Neuronal stem cell (in vitro differentiated cells): ENCODE measurements around the gene CHST11.

Source experiments
- DNase-seq: peaks from one replicate; pipeline ENCODE4 v3.0.0-alpha.2; 2013; ENCODE audit warnings: low spot score
- H2AFZ ChIP-seq: one replicate; pipeline ENCODE4 v1.6.1; 2013; ENCODE audit warnings: mild to moderate bottlenecking, low read length, inconsistent platforms
- H2AK5ac ChIP-seq: 2 replicates; pipeline ENCODE4 v1.6.1; 2013; ENCODE audit warnings: low read depth, mild to moderate bottlenecking, inconsistent platforms, low read length, moderate library complexity, mixed read lengths
- H2BK120ac ChIP-seq: 2 replicates; pipeline ENCODE4 v1.6.1; 2013; ENCODE audit warnings: low read depth, mild to moderate bottlenecking, inconsistent platforms, low read length, moderate library complexity, mixed read lengths
- H2BK12ac ChIP-seq: one replicate; pipeline ENCODE4 v1.6.1; 2013; ENCODE audit warnings: low read length, inconsistent platforms
- H2BK15ac ChIP-seq: 2 replicates; pipeline ENCODE4 v1.6.1; 2013; ENCODE audit warnings: mild to moderate bottlenecking, low read length, inconsistent platforms, mixed read lengths
- H2BK5ac ChIP-seq: one replicate; pipeline ENCODE4 v1.6.1; 2013; ENCODE audit warnings: inconsistent platforms, mild to moderate bottlenecking, low read length, moderate library complexity
- H3K14ac ChIP-seq: one replicate; pipeline ENCODE4 v1.6.1; 2013; ENCODE audit warnings: low read length, inconsistent platforms
- H3K18ac ChIP-seq: 2 replicates; pipeline ENCODE4 v1.6.1; 2013; ENCODE audit warnings: low read length, inconsistent platforms
- H3K23ac ChIP-seq: 2 replicates; pipeline ENCODE4 v1.6.1; 2013; ENCODE audit warnings: low read depth, mild to moderate bottlenecking, mixed read lengths, low read length, inconsistent platforms; ENCODE audit not compliant: poor library complexity
- H3K27ac ChIP-seq: replicated peaks from 3 replicates; pipeline ENCODE4 v1.5.1; 2013; ENCODE audit warnings: low read length, inconsistent platforms
- H3K27me3 ChIP-seq, 3 experiments: 2 replicates each; pipeline ENCODE4 v1.6.1; 2013; ENCODE audit warnings: low read length in 3 of 3, mild to moderate bottlenecking in 2 of 3, inconsistent platforms in 1 of 3, low read depth in 1 of 3, mixed read lengths in 1 of 3, moderate library complexity in 1 of 3; ENCODE audit not compliant: control insufficient read depth in 3 of 3, insufficient read depth in 3 of 3
- H3K36me3 ChIP-seq, 2 donors: replicated peaks in 1 of 2; 2 replicates each; pipeline ENCODE4 v1.6.1; 2013; ENCODE audit warnings: low read length in 2 of 2; ENCODE audit not compliant: control insufficient read depth in 2 of 2, insufficient read depth in 2 of 2
- H3K4ac ChIP-seq: 2 replicates; pipeline ENCODE4 v1.6.1; 2013; ENCODE audit warnings: inconsistent platforms, mild to moderate bottlenecking, low read length, moderate library complexity
- H3K4me1 ChIP-seq, 2 donors: 1 replicate in 1 of 2; 2 replicates in 1 of 2; pipeline ENCODE4 v1.6.1; 2013; ENCODE audit warnings: low read length in 2 of 2, low read depth in 1 of 2; ENCODE audit not compliant: control insufficient read depth in 2 of 2, insufficient read depth in 1 of 2
- H3K4me2 ChIP-seq: one replicate; pipeline ENCODE4 v1.6.1; 2013; ENCODE audit warnings: mild to moderate bottlenecking, low read length, inconsistent platforms; ENCODE audit not compliant: insufficient read depth, poor library complexity, severe bottlenecking
- H3K4me3 ChIP-seq, 2 donors: 2 replicates each; pipeline ENCODE4 v1.5.1; 2013; ENCODE audit warnings: low read length in 2 of 2, mild to moderate bottlenecking in 2 of 2, inconsistent platforms in 1 of 2, moderate library complexity in 1 of 2
- H3K79me1 ChIP-seq: one replicate; pipeline ENCODE4 v1.6.1; 2013; ENCODE audit warnings: low read depth, mild to moderate bottlenecking, inconsistent platforms, low read length, moderate library complexity
- H3K9ac ChIP-seq: one replicate; pipeline ENCODE4 v1.6.1; 2013; ENCODE audit warnings: mild to moderate bottlenecking, low read depth, low read length, inconsistent platforms; ENCODE audit not compliant: poor library complexity
- H3K9me3 ChIP-seq, 2 donors: replicated peaks in 1 of 2; 2 replicates each; pipeline versions ENCODE3 to v1.6.1; 2013; ENCODE audit warnings: low read length in 2 of 2, mild to moderate bottlenecking in 2 of 2, inconsistent platforms in 1 of 2, low read depth in 1 of 2, mixed read lengths in 1 of 2, moderate library complexity in 1 of 2; ENCODE audit not compliant: control insufficient read depth in 2 of 2, insufficient read depth in 1 of 2
- H4K8ac ChIP-seq: one replicate; pipeline ENCODE4 v1.6.1; 2013; ENCODE audit warnings: low read depth, mild to moderate bottlenecking, inconsistent platforms, low read length, moderate library complexity
- H4K91ac ChIP-seq: one replicate; pipeline ENCODE4 v1.6.1; 2013; ENCODE audit warnings: low read length, low read depth, mild to moderate bottlenecking, inconsistent platforms; ENCODE audit not compliant: poor library complexity
- WGBS, 2 donors: extraction: QIAGEN DNeasy Blood & Tissue Kit; methylation state at CpG; one replicate each; pipeline ENCODE4 v1.1.7; 2013; ENCODE audit warnings: missing lambda C conversion rate in 2 of 2, mixed read lengths in 1 of 2; ENCODE audit not compliant: insufficient read length in 2 of 2, insufficient replicate concordance in 1 of 2; ENCODE audit errors: extremely low coverage in 2 of 2; 5-methylcytosine and 5-hydroxymethylcytosine counted together

CHST11 gene

DNA sequence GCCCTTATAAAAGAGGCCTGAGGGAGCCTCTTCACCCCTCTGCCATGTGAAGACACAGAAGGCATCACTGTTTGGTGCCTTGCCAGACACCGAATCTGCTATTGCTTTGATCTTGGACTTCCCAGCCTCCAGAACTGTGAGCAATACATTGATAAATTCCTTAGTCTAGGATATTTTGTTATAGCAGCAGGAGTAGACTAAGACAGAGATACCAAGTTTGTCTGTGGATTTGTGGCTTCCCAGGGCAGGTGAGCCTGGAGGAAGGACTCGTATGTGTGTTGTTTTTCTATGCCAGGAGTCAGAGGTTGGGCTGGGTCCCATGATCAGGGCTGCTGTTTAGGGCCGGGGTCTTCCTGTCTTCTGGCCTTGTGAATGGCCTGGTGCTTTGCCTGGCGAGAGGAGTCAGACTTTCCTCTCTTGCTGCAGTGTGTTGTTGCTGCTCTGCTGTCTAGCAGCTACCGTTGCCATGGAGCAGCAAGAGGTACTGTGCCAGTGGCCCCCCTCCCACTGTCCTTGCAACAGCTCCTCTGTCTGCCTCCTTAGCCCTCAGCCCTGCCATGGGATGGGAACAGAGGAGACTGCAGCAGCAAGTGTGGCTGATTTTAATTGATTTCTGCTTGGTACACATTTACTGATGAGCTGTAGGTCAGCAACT is 111.2 kb downstream of the CHST11 start:
- Histone ChIP-seq H2AK5ac (no peak overlapping the region), H4K91ac (no peak overlapping the region), H3K9ac (no peak overlapping the region), H3K27ac (no peak overlapping the region), H3K4me1 (peaks cover 0 to 4% of the 10 kb centered on the region in 2 donors), H3K27me3 (no peaks in the 10 kb centered on the region), H3K4me2 (no peak overlapping the region), H3K36me3 (no peaks in the 10 kb centered on the region), H3K4me3 (no peak overlapping the region), H3K79me1 (no peaks in the 10 kb centered on the region), H3K4ac (no peak overlapping the region), H4K8ac (no peak overlapping the region), H3K9me3 (peaks cover 3 to 21% of the 10 kb centered on the region in 2 donors), H2BK5ac (no peak overlapping the region), H2AFZ (no peak overlapping the region), H2BK12ac (no peak overlapping the region), H2BK15ac (no peak overlapping the region), H3K23ac (no peak overlapping the region), H2BK120ac (no peak overlapping the region), H3K14ac (no peak overlapping the region), H3K18ac (peak overlapping the region; percentile 46)
- no CpG with 5 or more reads among the region's 5 CpGs for WGBS, 2 donors
- DNase-seq = no peak

DNA sequence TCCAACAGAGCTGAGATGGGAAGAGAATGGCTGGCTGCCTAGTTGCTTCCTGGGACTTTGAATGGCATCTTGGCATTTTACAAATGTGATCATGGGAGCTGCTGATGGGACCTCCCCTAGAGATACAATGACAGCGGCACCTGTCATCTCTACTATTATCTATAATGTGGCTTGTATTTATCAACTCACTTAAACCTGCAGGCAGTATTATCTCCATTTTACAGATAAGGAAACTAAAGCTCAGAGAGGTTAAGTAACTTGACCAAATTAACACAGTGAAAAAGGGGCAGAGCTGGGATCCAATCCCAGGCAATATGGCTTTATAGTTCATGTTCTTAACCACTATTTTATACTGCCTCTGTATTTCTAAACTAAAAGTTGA is 111.7 kb downstream of the CHST11 start:
- Histone ChIP-seq H2BK15ac (no peak overlapping the region), H2BK12ac (no peak overlapping the region), H3K4me2 (no peak overlapping the region), H2AFZ (no peak overlapping the region), H3K9ac (no peak overlapping the region), H2BK120ac (no peak overlapping the region), H3K23ac (no peak overlapping the region), H3K14ac (no peak overlapping the region), H4K8ac (no peak overlapping the region), H4K91ac (no peak overlapping the region), H3K9me3 (peaks cover 3 to 19% of the 10 kb centered on the region in 2 donors), H3K27ac (no peak overlapping the region), H3K36me3 (no peaks in the 10 kb centered on the region), H3K79me1 (no peaks in the 10 kb centered on the region), H3K4me3 (no peak overlapping the region), H3K18ac (no peak overlapping the region), H2BK5ac (no peak overlapping the region), H3K4ac (no peak overlapping the region), H3K4me1 (peaks cover 0 to 4% of the 10 kb centered on the region in 2 donors), H3K27me3 (no peaks in the 10 kb centered on the region), H2AK5ac (no peak overlapping the region)
- no peak for DNase-seq
- WGBS, 2 donors = no CpG with 5 or more reads among the region's 1 CpG

DNA sequence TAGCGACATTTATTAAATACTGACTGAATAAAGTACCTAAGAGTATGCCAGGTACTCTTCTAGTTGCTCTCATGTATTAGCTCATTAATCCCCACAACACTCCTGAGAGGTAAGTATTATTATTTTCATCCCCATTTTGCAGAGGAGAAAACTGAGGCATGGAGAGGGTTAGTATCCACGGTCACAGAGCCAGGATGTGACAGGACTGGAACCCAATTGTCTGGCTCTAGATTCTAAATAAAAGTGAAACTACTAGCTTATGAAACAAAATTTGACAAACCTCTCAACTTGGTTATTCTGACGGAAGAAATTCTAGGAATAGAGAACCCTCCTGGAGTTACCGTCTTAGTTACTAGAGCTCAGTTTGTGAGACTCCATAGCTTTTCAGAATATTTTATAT is 112.2 kb downstream of the CHST11 start:
- H3K4me3 ChIP-seq = no peak overlapping the region
- H2BK15ac ChIP-seq = no peak overlapping the region
- H3K4me2 ChIP-seq = no peak overlapping the region
- no peak overlapping the region for H4K8ac ChIP-seq
- H2BK12ac ChIP-seq = no peak overlapping the region
- no peak overlapping the region for H2AK5ac ChIP-seq
- no peak for DNase-seq
- H3K27me3 ChIP-seq = no peaks in the 10 kb centered on the region
- H3K79me1 ChIP-seq = no peaks in the 10 kb centered on the region
- no peak overlapping the region for H3K23ac ChIP-seq
- no peak overlapping the region for H2AFZ ChIP-seq
- no peak overlapping the region for H3K9ac ChIP-seq
- peaks cover 0 to 4% of the 10 kb centered on the region in 2 donors for H3K4me1 ChIP-seq
- H3K36me3 ChIP-seq = no peaks in the 10 kb centered on the region
- no peak overlapping the region for H3K27ac ChIP-seq
- H3K14ac ChIP-seq = no peak overlapping the region
- H3K4ac ChIP-seq = no peak overlapping the region
- no CpG with 5 or more reads among the region's 4 CpGs for WGBS, 2 donors
- no peak overlapping the region for H3K18ac ChIP-seq
- no peak overlapping the region for H2BK5ac ChIP-seq
- no peak overlapping the region for H4K91ac ChIP-seq
- H2BK120ac ChIP-seq = no peak overlapping the region
- peaks cover 3 to 15% of the 10 kb centered on the region in 2 donors for H3K9me3 ChIP-seq

DNA sequence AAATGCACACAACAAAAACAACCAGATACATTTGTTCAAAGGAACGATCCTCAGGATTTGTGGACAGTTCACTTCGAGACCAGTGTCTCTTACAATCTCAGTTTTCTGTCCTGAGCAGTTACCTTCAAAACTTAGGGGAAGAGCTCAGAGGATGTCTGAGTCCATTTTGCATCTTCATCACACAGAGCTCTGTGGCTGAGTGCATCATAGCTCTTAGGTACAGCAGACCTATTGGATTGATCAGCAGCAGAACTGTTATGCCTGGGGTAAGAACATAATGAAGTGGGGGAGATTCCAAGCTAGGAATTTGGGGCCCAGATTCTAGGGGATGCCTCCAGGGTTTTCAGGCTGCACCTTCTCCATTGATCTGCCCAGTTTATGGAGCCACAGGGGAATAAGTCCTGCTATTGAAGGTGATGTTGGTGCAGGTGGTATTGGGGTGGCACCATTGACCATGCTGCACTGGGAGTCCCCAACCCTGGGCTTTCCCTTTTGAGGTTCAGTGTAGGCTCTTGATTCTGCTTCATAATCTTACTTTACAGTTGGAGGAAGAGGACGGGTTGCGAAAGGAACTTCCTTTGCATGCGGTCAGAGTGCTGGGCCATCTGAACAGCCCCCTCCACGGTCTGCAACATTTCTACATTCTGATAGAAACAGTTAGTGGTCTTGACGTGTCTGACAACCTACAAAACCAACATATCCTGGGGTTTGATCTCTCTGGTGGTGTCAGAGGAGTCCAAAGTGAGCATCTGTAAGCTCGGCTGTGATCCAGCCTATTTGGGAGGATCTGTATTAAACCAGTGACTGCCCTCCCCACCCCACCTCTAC is 112.8 kb downstream of the CHST11 start:
- no CpG with 5 or more reads among the region's 8 CpGs for WGBS, 2 donors
- no peak overlapping the region for H2BK120ac ChIP-seq
- H3K27me3 ChIP-seq = no peaks in the 10 kb centered on the region

More for the DNA sequence above, 112.8 kb downstream of the CHST11 start:
- H3K4me2 ChIP-seq = no peak overlapping the region
- no peak overlapping the region for H3K9ac ChIP-seq
- no peak overlapping the region for H3K14ac ChIP-seq
- no peak overlapping the region for H2BK5ac ChIP-seq
- no peak overlapping the region for H3K4ac ChIP-seq
- no peak overlapping the region for H2AK5ac ChIP-seq
- H2BK15ac ChIP-seq = no peak overlapping the region
- no peak overlapping the region for H3K4me3 ChIP-seq
- H3K4me1 ChIP-seq = peaks cover 0 to 4% of the 10 kb centered on the region in 2 donors
- no peak overlapping the region for H4K91ac ChIP-seq
- no peak overlapping the region for H3K18ac ChIP-seq
- H3K27ac ChIP-seq = no peak overlapping the region
- no peak for DNase-seq
- H3K79me1 ChIP-seq = no peaks in the 10 kb centered on the region
- H4K8ac ChIP-seq = no peak overlapping the region
- no peak overlapping the region for H2AFZ ChIP-seq
- H3K36me3 ChIP-seq = no peaks in the 10 kb centered on the region
- no peak overlapping the region for H2BK12ac ChIP-seq
- peaks cover 0 to 11% of the 10 kb centered on the region in 2 donors for H3K9me3 ChIP-seq
- H3K23ac ChIP-seq = no peak overlapping the region
